Endothelial cell of umbilical vein (primary cell): Measurements from ENCODE around the gene GFPT1. TPM values are rescaled to one million over a fixed set of nuclear protein-coding genes. Genes with fewer than 3 reads are reported as not detected.

Experiments
- BruUV-seq: library from RNA; stranded (reverse); fragments of 400-500 nt; replicated peaks from 2 replicates; lab custom pipeline; 2021; lab: Mats Ljungman, UMichigan
- CTCF ChIA-PET: fragments of 300-600, 350-600 bp; sonication (Branson Sonifier 250); formaldehyde crosslinking; loops from one replicate; lab custom pipeline; 2021; ENCODE audit warnings: antibody characterized with exemption, inconsistent platforms; lab: Charles Lee
- POLR2A ChIA-PET: fragments of 300-600, 350-600 bp; sonication (Branson Sonifier 250); formaldehyde crosslinking; loops from one replicate; lab custom pipeline; 2021; ENCODE audit warnings: antibody characterized with exemption, inconsistent platforms; lab: Charles Lee
- DNase-seq: peaks from one replicate; pipeline ENCODE4 v3.0.0-alpha.2; 2011; ENCODE audit warnings: low read depth, low spot score
- FAIRE-seq: peaks from 2 replicates; lab custom pipeline; 2011; peaks lifted over from hg19 to GRCh38; lab: Jason Lieb, UNC
- H2AFZ ChIP-seq: 2 replicates; pipeline ENCODE4 v1.6.0; 2012; ENCODE audit warnings: low read depth, low read length, control low read depth, inconsistent platforms
- H3K27ac ChIP-seq: 2 replicates; pipeline ENCODE4 v1.5.1; 2011; ENCODE audit warnings: low read depth, mild to moderate bottlenecking, control low read depth, low read length, moderate library complexity; ENCODE audit not compliant: insufficient read depth
- H3K27me3 ChIP-seq, 2 experiments: 2 replicates each; pipeline versions ENCODE4 v1.6.0 to v1.6.1; 2011; ENCODE audit warnings: low read length in 2 of 2, mixed read lengths in 1 of 2; ENCODE audit not compliant: control insufficient read depth in 2 of 2, insufficient read depth in 2 of 2
- H3K36me3 ChIP-seq, 2 experiments: 2 replicates in 1 of 2; 3 replicates in 1 of 2; pipeline ENCODE4 v1.5.1; 2011; ENCODE audit warnings: low read length in 2 of 2, mild to moderate bottlenecking in 1 of 2, moderate library complexity in 1 of 2; ENCODE audit not compliant: control insufficient read depth in 2 of 2, insufficient read depth in 2 of 2; ENCODE audit errors: extremely low read depth in 1 of 2
- H3K4me1 ChIP-seq: 3 replicates; pipeline ENCODE4 v1.5.1; 2011; ENCODE audit warnings: mild to moderate bottlenecking, low read length; ENCODE audit not compliant: control insufficient read depth, insufficient read depth; ENCODE audit errors: extremely low read depth
- H3K4me2 ChIP-seq: 2 replicates; pipeline ENCODE4 v1.6.1; 2011; ENCODE audit warnings: low read length, control low read depth, mixed read lengths; ENCODE audit not compliant: insufficient read depth
- H3K4me3 ChIP-seq, 3 experiments: fragments of 200-600 bp in 1 of 3; sonication (generic), shearing (Covaris generic) in 1 of 3; replicated peaks in 1 of 3; 2 replicates each; pipeline ENCODE4 v1.5.1; 2011 to 2016; ENCODE audit warnings: control low read depth in 3 of 3, low read length in 3 of 3, mild to moderate bottlenecking in 2 of 3, inconsistent platforms in 1 of 3, low read depth in 1 of 3, moderate library complexity in 1 of 3; ENCODE audit not compliant: insufficient read depth in 1 of 3
- H3K79me2 ChIP-seq: 2 replicates; pipeline ENCODE4 v1.6.0; 2012; ENCODE audit warnings: low read length, inconsistent platforms; ENCODE audit not compliant: control insufficient read depth, insufficient read depth
- H3K9ac ChIP-seq: replicated peaks from 2 replicates; pipeline ENCODE3; 2011; ENCODE audit warnings: low read length, control low read depth; ENCODE audit not compliant: insufficient read depth; ENCODE audit errors: extremely low read depth
- H3K9me1 ChIP-seq: replicated peaks from 3 replicates; pipeline ENCODE4 v1.6.0; 2011; ENCODE audit warnings: mild to moderate bottlenecking, low read length; ENCODE audit not compliant: control insufficient read depth, insufficient read depth; ENCODE audit errors: extremely low read depth
- H3K9me3 ChIP-seq: replicated peaks from 2 replicates; pipeline ENCODE4 v1.5.1; 2012; ENCODE audit warnings: low read length, inconsistent platforms; ENCODE audit not compliant: control insufficient read depth, insufficient read depth
- H4K20me1 ChIP-seq: replicated peaks from 2 replicates; pipeline ENCODE3; 2011; ENCODE audit warnings: mild to moderate bottlenecking, low read length; ENCODE audit not compliant: control insufficient read depth, insufficient read depth; ENCODE audit errors: extremely low read depth
- CTCF ChIP-seq, 2 donors: IDR thresholded peaks; 1 replicate in 1 of 2; 2 replicates in 1 of 2; pipeline ENCODE4 v1.5.1; 2011; ENCODE audit warnings: low read length in 2 of 2, mild to moderate bottlenecking in 2 of 2, moderate library complexity in 2 of 2, control low read depth in 1 of 2, inconsistent platforms in 1 of 2, low read depth in 1 of 2; ENCODE audit not compliant: insufficient read depth in 1 of 2; ENCODE audit errors: extremely low read depth in 1 of 2
- EZH2 ChIP-seq: IDR thresholded peaks from 2 replicates; pipeline ENCODE4 v1.6.1; 2012; ENCODE audit warnings: borderline replicate concordance, low read depth, mild to moderate bottlenecking, moderate library complexity, low read length, inconsistent platforms; ENCODE audit not compliant: severe bottlenecking
- FOS ChIP-seq: IDR thresholded peaks from 2 replicates; pipeline ENCODE4 v1.6.1; 2011; ENCODE audit warnings: mild to moderate bottlenecking, low read length, moderate library complexity, borderline replicate concordance; ENCODE audit not compliant: insufficient read depth
- GATA2 ChIP-seq: IDR thresholded peaks from 2 replicates; pipeline ENCODE4 v1.7.0; 2011; ENCODE audit warnings: low read depth, mild to moderate bottlenecking, moderate library complexity, mixed read lengths, low read length; ENCODE audit not compliant: insufficient read length, insufficient read depth
- JUN ChIP-seq: IDR thresholded peaks from 2 replicates; pipeline ENCODE4 v1.6.1; 2011; ENCODE audit warnings: borderline replicate concordance, low read depth; ENCODE audit not compliant: insufficient read length, insufficient read depth
- MAX ChIP-seq: IDR thresholded peaks from 2 replicates; pipeline ENCODE4 v1.6.1; 2011; ENCODE audit not compliant: insufficient read depth, insufficient read length
- MYC ChIP-seq: IDR thresholded peaks from one replicate; pipeline ENCODE4 v1.6.1; 2011; ENCODE audit warnings: mild to moderate bottlenecking, low read depth, low read length
- POLR2A ChIP-seq: IDR thresholded peaks from 2 replicates; pipeline ENCODE4 v1.6.1; 2012; ENCODE audit warnings: low read depth, mild to moderate bottlenecking, control low read depth, low read length
- POLR2AphosphoS5 ChIP-seq: IDR thresholded peaks from 2 replicates; pipeline ENCODE4 v1.6.1; 2012; ENCODE audit warnings: low read depth, mild to moderate bottlenecking, control low read depth, low read length, moderate library complexity; ENCODE audit not compliant: insufficient read depth
- dilution Hi-C: fragments of 300-500 bp; cut with MboI; formaldehyde crosslinking; loops from one replicate; pipeline ENCODE4 v1.15.0; 2019; ENCODE audit warnings: low sequenced_read_pairs; ENCODE audit not compliant: extremely low pct_ligation_motif_present
- intact Hi-C: fragments of 100-400 bp; cut with micrococcal nuclease; formaldehyde crosslinking; loops from one replicate; pipeline ENCODE4 v1.10.0; 2022
- polyA plus RNA-seq, 4 experiments: library from polyadenylated mRNA; depleted of rRNA in 3 of 4; stranded (reverse) in 3 of 4; unstranded in 1 of 4; fragments of >200 nt; gene quantifications; 2 replicates each; pipeline versions ENCODE4 v1.2.1 to v1.2.3, GENCODE V29; 2011 to 2012; ENCODE audit warnings: missing spikeins in 1 of 4
- total RNA-seq: library from RNA; stranded (reverse); gene quantifications from 2 replicates; pipeline ENCODE4 v1.2.3, GENCODE V29; 2021

Gene GFPT1
- total and polyA plus RNA-seq, 2 donors (not counting 3 experiments of a cell fraction or from before 2014, with no cell fraction given) = 8.8 to 38.7 TPM

GRCh38 chr2:69292256-69292655 is 94.8 kb downstream of the GFPT1 start:
- CTCF ChIA-PET = no interaction called here
- DNase-seq = no peak
- Histone ChIP-seq H3K36me3 (no peaks in the 10 kb centered on the region), H3K27ac (no peak overlapping the region), H3K4me2 (no peak overlapping the region), H3K79me2 (no peaks in the 10 kb centered on the region), H3K4me1 (no peaks in the 10 kb centered on the region), H3K4me3 (no peak overlapping the region), H3K27me3 (no peaks in the 10 kb centered on the region), H3K9me3 (no peaks in the 10 kb centered on the region), H2AFZ (no peak overlapping the region), H4K20me1 (no peaks in the 10 kb centered on the region), H3K9ac (no peak overlapping the region), H3K9me1 (no peaks in the 10 kb centered on the region)
- intact Hi-C loops = no loop called here
- FAIRE-seq = no peak
- POLR2A ChIA-PET = no interaction called here
- TF ChIP-seq CTCF (IDR thresholded peaks at IDR 0.05; ENCODE audit: extremely low read depth in 1 of 2, insufficient read depth in 1 of 2, low read depth in 1 of 2, low read length in 2 of 2) (no peak), GATA2 (no peak), POLR2AphosphoS5 (no peak), EZH2 (no peak), MAX (no peak), JUN (no peak), FOS (no peak), POLR2A (no peak), MYC (no peak)
- BruUV-seq = no TSS peak
- dilution Hi-C loops = no loop called here
